SK-N-SH (cell line): ENCODE data around the gene ADD1. TPM values are rescaled to one million over a fixed set of nuclear protein-coding genes. Genes with fewer than 3 reads are reported as not detected.

Source experiments
- CTCF ChIA-PET: fragments of 300-600, 350-600 bp; formaldehyde crosslinking; extraction: SDS; loops from one replicate; lab custom pipeline; 2021; lab: Yijun Ruan, JAX
- POLR2A ChIA-PET: fragments of 350-600 bp; sonication (Branson Sonifier 250); formaldehyde crosslinking; extraction: SDS; loops from one replicate; lab custom pipeline; 2020; ENCODE audit warnings: antibody characterized with exemption, inconsistent platforms; lab: Yijun Ruan, JAX
- DNase-seq: peaks from one replicate; pipeline ENCODE4 v3.0.0; 2012
- H2AFZ ChIP-seq: fragments of 200-600 bp; sonication (generic); 2 replicates; pipeline ENCODE4 v1.8.1; 2016; ENCODE audit warnings: antibody characterized with exemption, mild to moderate bottlenecking, low read depth
- H3F3A ChIP-seq: fragments of 200-600 bp; sonication (generic); replicated peaks from 2 replicates; pipeline ENCODE3; 2016; ENCODE audit warnings: antibody characterized with exemption, mild to moderate bottlenecking; ENCODE audit not compliant: insufficient read depth
- H3K27ac ChIP-seq, 2 experiments: fragments of 200-500 bp in 1 of 2; fragments of 200-600 bp in 1 of 2; sonication (Bioruptor generic) in 1 of 2; sonication (generic), shearing (Covaris generic) in 1 of 2; 2 replicates each; pipeline versions ENCODE4 v1.5.1 to v1.6.1; 2014 to 2016; ENCODE audit warnings: low read depth in 2 of 2, inconsistent platforms in 1 of 2, low read length in 1 of 2, mild to moderate bottlenecking in 1 of 2, mixed read lengths in 1 of 2
- H3K27me3 ChIP-seq: fragments of 200-600 bp; sonication (generic), shearing (Covaris generic); 2 replicates; pipeline ENCODE4 v1.6.1; 2016; ENCODE audit warnings: mixed run types; ENCODE audit not compliant: insufficient read depth
- H3K36me3 ChIP-seq, 2 experiments: fragments of 200-500 bp in 1 of 2; fragments of 200-600 bp in 1 of 2; sonication (Bioruptor generic) in 1 of 2; sonication (generic) in 1 of 2; replicated peaks in 1 of 2; 2 replicates each; pipeline versions ENCODE3 to v1.5.1; 2014 to 2016; ENCODE audit warnings: low read length in 1 of 2, mild to moderate bottlenecking in 1 of 2; ENCODE audit not compliant: insufficient read depth in 2 of 2, control insufficient read depth in 1 of 2
- H3K4me1 ChIP-seq, 2 experiments: fragments of 200-500 bp in 1 of 2; fragments of 200-600 bp in 1 of 2; sonication (Bioruptor generic) in 1 of 2; sonication (generic), shearing (Covaris generic) in 1 of 2; 2 replicates each; pipeline versions ENCODE4 v1.5.1 to v1.6.1; 2014 to 2016; ENCODE audit warnings: low read depth in 1 of 2, low read length in 1 of 2, mixed run types in 1 of 2; ENCODE audit not compliant: insufficient read depth in 2 of 2, control insufficient read depth in 1 of 2
- H3K4me2 ChIP-seq: fragments of 200-600 bp; sonication (generic), shearing (Covaris generic); 2 replicates; pipeline ENCODE4 v1.6.1; 2017; ENCODE audit warnings: mixed run types
- H3K4me3 ChIP-seq, 2 experiments: fragments of 200-500 bp in 1 of 2; fragments of 200-600 bp in 1 of 2; sonication (Bioruptor generic) in 1 of 2; sonication (generic), shearing (Covaris generic) in 1 of 2; 2 replicates each; pipeline versions ENCODE4 v1.5.1 to v1.8.1; 2014 to 2016; ENCODE audit warnings: low read depth in 2 of 2, inconsistent platforms in 1 of 2, low read length in 1 of 2, mild to moderate bottlenecking in 1 of 2, mixed read lengths in 1 of 2, moderate library complexity in 1 of 2
- H3K79me2 ChIP-seq: fragments of 200-600 bp; sonication (generic); 2 replicates; pipeline ENCODE4 v1.8.1; 2017; ENCODE audit warnings: mild to moderate bottlenecking; ENCODE audit not compliant: insufficient read depth
- H3K9ac ChIP-seq: fragments of 200-600 bp; sonication (generic); 2 replicates; pipeline ENCODE4 v1.6.1; 2017; ENCODE audit warnings: mixed run types
- H3K9me2 ChIP-seq: fragments of 200-600 bp; sonication (generic); 2 replicates; pipeline ENCODE4 v1.6.1; 2017; ENCODE audit warnings: mixed run types
- H3K9me3 ChIP-seq: fragments of 200-600 bp; sonication (generic); 2 replicates; pipeline ENCODE4 v1.6.1; 2017; ENCODE audit warnings: mixed run types, mild to moderate bottlenecking, moderate library complexity
- H4K20me1 ChIP-seq: fragments of 200-600 bp; sonication (generic); 2 replicates; pipeline ENCODE4 v1.6.1; 2017; ENCODE audit warnings: mild to moderate bottlenecking, mixed run types; ENCODE audit not compliant: insufficient read depth
- EP300 ChIP-seq, 2 experiments: IDR thresholded peaks; 2 replicates each; pipeline versions ENCODE4 v1.4.0 to v1.6.1; 2012; ENCODE audit warnings: borderline replicate concordance in 1 of 2, low read depth in 1 of 2, low read length in 1 of 2
- FOSL2 ChIP-seq: IDR thresholded peaks from 2 replicates; pipeline ENCODE4 v1.4.0; 2012; ENCODE audit warnings: low read depth, mild to moderate bottlenecking, moderate library complexity, borderline replicate concordance
- FOXJ3 ChIP-seq: sonication (generic); formaldehyde crosslinking; IDR thresholded peaks from 2 replicates; pipeline ENCODE4 v1.5.1; 2020; ENCODE audit warnings: mild to moderate bottlenecking, missing genetic modification reagents
- FOXM1 ChIP-seq: IDR thresholded peaks from 2 replicates; pipeline ENCODE4 v1.4.0; 2012; ENCODE audit warnings: low read depth, mild to moderate bottlenecking
- GABPA ChIP-seq: IDR thresholded peaks from 2 replicates; pipeline ENCODE4 v1.4.0; 2012; ENCODE audit warnings: low read depth, mild to moderate bottlenecking
- GATA2 ChIP-seq: sonication (generic); formaldehyde crosslinking; IDR thresholded peaks from 2 replicates; pipeline ENCODE4 v1.5.0; 2020; ENCODE audit warnings: mild to moderate bottlenecking, missing genetic modification reagents
- MXI1 ChIP-seq: IDR thresholded peaks from 2 replicates; pipeline ENCODE4 v1.6.1; 2012; ENCODE audit warnings: mild to moderate bottlenecking, low read depth, low read length, improper control_type of control experiment
- POLR2AphosphoS5 ChIP-seq: IDR thresholded peaks from 2 replicates; pipeline ENCODE4 v1.6.1; 2012; ENCODE audit warnings: low read depth, low read length
- RAD21 ChIP-seq: IDR thresholded peaks from 2 replicates; pipeline ENCODE4 v1.6.1; 2012; ENCODE audit warnings: mild to moderate bottlenecking, low read length
- RCOR1 ChIP-seq: fragments of 150-350 bp; IDR thresholded peaks from 2 replicates; pipeline ENCODE4 v1.6.1; 2017; ENCODE audit warnings: antibody characterized with exemption, low read length
- RFX5 ChIP-seq: IDR thresholded peaks from 2 replicates; pipeline ENCODE4 v1.6.1; 2012; ENCODE audit warnings: mild to moderate bottlenecking, improper control_type of control experiment, low read length
- RXRA ChIP-seq: IDR thresholded peaks from 2 replicates; pipeline ENCODE4 v1.4.0; 2012; ENCODE audit warnings: low read depth, mild to moderate bottlenecking, borderline replicate concordance
- TCF12 ChIP-seq: IDR thresholded peaks from 2 replicates; pipeline ENCODE4 v1.4.0; 2012
- WGBS: methylation state at CpG from one replicate; pipeline ENCODE4 v1.1.6; 2017; ENCODE audit warnings: low lambda C conversion rate; 5-methylcytosine and 5-hydroxymethylcytosine counted together
- polyA plus RNA-seq, 3 experiments: library from polyadenylated mRNA; depleted of rRNA; stranded (reverse); fragments of >200 nt; gene quantifications; 2 replicates each; pipeline ENCODE4 v1.2.3, GENCODE V29; 2012
- TF ChIP-seq, protein P1 (sequence below): IDR thresholded peaks from 2 replicates; pipeline ENCODE4 v1.4.0; 2012; ENCODE audit warnings: low read depth
- TF ChIP-seq, protein P2 (sequence below): IDR thresholded peaks from 2 replicates; pipeline ENCODE4; 2012
- TF ChIP-seq, protein P3 (sequence below): fragments of 150-350 bp; IDR thresholded peaks from 2 replicates; pipeline ENCODE4 v1.6.1; 2017; ENCODE audit warnings: antibody characterized with exemption, low read length, low read depth, borderline replicate concordance
- TF ChIP-seq, protein P4 (sequence below): fragments of 200-600 bp; sonication (generic); IDR thresholded peaks from 2 replicates; pipeline ENCODE4 v1.6.1; 2017; ENCODE audit warnings: antibody characterized with exemption, mild to moderate bottlenecking, moderate library complexity
- TF ChIP-seq, protein P5 (sequence below): fragments of 150-350 bp; IDR thresholded peaks from 2 replicates; pipeline ENCODE4 v1.6.1; 2016; ENCODE audit warnings: mild to moderate bottlenecking, low read depth, low read length

Gene ADD1
- polyA plus RNA-seq, 1 of the 3 experiments (the other 2 are of a cell fraction) = 155 TPM

DNA sequence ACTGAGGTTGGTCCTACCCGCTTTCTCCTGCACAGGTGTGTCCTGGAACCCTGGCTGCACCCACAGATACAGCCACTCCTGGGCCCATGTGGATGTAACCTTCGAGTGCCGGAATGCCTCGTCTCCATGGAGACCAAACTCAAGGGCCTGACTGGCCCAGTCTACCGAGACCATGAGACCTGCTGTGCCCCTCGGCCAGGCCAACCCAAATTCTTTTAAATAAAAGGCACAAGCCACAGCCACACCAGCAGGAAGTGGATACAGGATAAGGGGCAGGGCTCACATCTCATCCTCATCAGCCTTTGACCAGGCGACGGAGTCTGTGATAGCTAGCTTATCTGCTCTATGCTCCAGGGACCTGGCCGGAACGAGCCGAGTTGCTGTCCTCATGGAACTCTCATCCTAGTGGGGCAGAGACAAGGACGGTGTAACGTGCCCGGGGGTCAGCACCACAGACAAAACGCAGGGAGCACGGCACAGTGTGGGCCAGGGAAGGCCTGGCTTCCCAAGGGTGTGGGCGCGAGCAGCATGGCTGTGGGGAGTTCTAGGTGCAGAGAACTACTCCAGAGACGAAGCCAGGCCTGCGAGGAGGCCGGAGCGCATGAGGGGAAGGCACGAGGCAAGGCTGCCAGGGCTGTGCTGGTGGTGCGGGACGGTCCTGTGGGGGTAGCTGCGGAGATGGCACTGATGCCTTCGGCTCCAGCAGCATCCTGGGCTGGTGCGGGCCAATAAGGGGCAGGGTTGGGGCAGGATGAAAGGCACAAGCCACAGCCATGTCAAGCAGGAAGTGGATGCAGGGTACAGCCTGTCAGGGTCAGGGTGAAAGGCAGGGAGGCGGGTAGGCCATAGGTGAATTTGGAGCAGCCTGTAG lies 96.9 kb downstream of the ADD1 start:
- Histone ChIP-seq H3K27me3 (no peaks in the 10 kb centered on the region), H3K9me2 (no peaks in the 10 kb centered on the region), H2AFZ (no peak overlapping the region), H4K20me1 (0 out of 2 replicates have a peak, but pooled peaks cover 19% of the 10 kb centered on the region), H3F3A (peaks cover 15% of the 10 kb centered on the region)
- ChIA-PET CTCF (interaction anchor here (1.3 to 1.4 kb wide), 2 partner anchors 14 to 720 kb away, joined by 4 to 5 read pairs; no protein-coding TSS in a partner anchor), POLR2A (no interaction called here)
- TF ChIP-seq, protein P1, sequence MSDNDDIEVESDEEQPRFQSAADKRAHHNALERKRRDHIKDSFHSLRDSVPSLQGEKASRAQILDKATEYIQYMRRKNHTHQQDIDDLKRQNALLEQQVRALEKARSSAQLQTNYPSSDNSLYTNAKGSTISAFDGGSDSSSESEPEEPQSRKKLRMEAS = no peak
- TF ChIP-seq RFX5 (no peak), FOXJ3 (CRISPR knock-in tag) (no peak), RAD21 (no peak), FOSL2 (no peak), EP300 (IDR thresholded peaks at IDR 0.05; ENCODE audit: borderline replicate concordance in 1 of 2, low read depth in 1 of 2, low read length in 1 of 2) (no peak), GABPA (no peak), FOXM1 (no peak), GATA2 (CRISPR knock-in tag) (no peak), MXI1 (no peak), POLR2AphosphoS5 (no peak), TCF12 (no peak), RXRA (no peak), RCOR1 (no peak)
- TF ChIP-seq, protein P2, sequence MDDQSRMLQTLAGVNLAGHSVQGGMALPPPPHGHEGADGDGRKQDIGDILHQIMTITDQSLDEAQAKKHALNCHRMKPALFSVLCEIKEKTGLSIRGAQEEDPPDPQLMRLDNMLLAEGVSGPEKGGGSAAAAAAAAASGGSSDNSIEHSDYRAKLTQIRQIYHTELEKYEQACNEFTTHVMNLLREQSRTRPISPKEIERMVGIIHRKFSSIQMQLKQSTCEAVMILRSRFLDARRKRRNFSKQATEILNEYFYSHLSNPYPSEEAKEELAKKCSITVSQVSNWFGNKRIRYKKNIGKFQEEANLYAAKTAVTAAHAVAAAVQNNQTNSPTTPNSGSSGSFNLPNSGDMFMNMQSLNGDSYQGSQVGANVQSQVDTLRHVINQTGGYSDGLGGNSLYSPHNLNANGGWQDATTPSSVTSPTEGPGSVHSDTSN = no peak
- TF ChIP-seq, protein P3, sequence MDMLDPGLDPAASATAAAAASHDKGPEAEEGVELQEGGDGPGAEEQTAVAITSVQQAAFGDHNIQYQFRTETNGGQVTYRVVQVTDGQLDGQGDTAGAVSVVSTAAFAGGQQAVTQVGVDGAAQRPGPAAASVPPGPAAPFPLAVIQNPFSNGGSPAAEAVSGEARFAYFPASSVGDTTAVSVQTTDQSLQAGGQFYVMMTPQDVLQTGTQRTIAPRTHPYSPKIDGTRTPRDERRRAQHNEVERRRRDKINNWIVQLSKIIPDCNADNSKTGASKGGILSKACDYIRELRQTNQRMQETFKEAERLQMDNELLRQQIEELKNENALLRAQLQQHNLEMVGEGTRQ = no peak
- TF ChIP-seq, protein P4, sequence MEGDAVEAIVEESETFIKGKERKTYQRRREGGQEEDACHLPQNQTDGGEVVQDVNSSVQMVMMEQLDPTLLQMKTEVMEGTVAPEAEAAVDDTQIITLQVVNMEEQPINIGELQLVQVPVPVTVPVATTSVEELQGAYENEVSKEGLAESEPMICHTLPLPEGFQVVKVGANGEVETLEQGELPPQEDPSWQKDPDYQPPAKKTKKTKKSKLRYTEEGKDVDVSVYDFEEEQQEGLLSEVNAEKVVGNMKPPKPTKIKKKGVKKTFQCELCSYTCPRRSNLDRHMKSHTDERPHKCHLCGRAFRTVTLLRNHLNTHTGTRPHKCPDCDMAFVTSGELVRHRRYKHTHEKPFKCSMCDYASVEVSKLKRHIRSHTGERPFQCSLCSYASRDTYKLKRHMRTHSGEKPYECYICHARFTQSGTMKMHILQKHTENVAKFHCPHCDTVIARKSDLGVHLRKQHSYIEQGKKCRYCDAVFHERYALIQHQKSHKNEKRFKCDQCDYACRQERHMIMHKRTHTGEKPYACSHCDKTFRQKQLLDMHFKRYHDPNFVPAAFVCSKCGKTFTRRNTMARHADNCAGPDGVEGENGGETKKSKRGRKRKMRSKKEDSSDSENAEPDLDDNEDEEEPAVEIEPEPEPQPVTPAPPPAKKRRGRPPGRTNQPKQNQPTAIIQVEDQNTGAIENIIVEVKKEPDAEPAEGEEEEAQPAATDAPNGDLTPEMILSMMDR = no peak
- TF ChIP-seq, protein P5, sequence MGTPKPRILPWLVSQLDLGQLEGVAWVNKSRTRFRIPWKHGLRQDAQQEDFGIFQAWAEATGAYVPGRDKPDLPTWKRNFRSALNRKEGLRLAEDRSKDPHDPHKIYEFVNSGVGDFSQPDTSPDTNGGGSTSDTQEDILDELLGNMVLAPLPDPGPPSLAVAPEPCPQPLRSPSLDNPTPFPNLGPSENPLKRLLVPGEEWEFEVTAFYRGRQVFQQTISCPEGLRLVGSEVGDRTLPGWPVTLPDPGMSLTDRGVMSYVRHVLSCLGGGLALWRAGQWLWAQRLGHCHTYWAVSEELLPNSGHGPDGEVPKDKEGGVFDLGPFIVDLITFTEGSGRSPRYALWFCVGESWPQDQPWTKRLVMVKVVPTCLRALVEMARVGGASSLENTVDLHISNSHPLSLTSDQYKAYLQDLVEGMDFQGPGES = no peak
- TF ChIP-seq, all 33 proteins: peak for 0
- H3K79me2 ChIP-seq = peaks cover 27% of the 10 kb centered on the region
- no peak overlapping the region for H3K9ac ChIP-seq
- no peak overlapping the region for H3K4me2 ChIP-seq
- DNase-seq = no peak
- no peak overlapping the region for H3K4me3 ChIP-seq
- WGBS = 98% methylated on average over 27 of the region's 29 CpGs
- H3K4me1 ChIP-seq = peaks cover 14 to 24% of the 10 kb centered on the region in 2 experiments
- no peak overlapping the region for H3K27ac ChIP-seq
- peaks cover 36 to 77% of the 10 kb centered on the region in 2 experiments for H3K36me3 ChIP-seq
- no peaks in the 10 kb centered on the region for H3K9me3 ChIP-seq
